ENCODE measurements around the gene DOCK8.

- TF ChIP-seq MAZ (IDR thresholded peaks at IDR 0.05; ENCODE audit: borderline replicate concordance, low read depth, low read length): no peak
- TF ChIP-seq POLR2A (IDR thresholded peaks at IDR 0.05; ENCODE audit: low read depth, low read length): no peak
- TF ChIP-seq CEBPB (IDR thresholded peaks at IDR 0.05; ENCODE audit: low read depth, low read length): no peak
- no peak for TF ChIP-seq RCOR1 (IDR thresholded peaks at IDR 0.05; ENCODE audit: insufficient replicate concordance, low read length)
- TF ChIP-seq USF2 (IDR thresholded peaks at IDR 0.05; ENCODE audit: low read depth, low read length): no peak
- TF ChIP-seq, protein P1, sequence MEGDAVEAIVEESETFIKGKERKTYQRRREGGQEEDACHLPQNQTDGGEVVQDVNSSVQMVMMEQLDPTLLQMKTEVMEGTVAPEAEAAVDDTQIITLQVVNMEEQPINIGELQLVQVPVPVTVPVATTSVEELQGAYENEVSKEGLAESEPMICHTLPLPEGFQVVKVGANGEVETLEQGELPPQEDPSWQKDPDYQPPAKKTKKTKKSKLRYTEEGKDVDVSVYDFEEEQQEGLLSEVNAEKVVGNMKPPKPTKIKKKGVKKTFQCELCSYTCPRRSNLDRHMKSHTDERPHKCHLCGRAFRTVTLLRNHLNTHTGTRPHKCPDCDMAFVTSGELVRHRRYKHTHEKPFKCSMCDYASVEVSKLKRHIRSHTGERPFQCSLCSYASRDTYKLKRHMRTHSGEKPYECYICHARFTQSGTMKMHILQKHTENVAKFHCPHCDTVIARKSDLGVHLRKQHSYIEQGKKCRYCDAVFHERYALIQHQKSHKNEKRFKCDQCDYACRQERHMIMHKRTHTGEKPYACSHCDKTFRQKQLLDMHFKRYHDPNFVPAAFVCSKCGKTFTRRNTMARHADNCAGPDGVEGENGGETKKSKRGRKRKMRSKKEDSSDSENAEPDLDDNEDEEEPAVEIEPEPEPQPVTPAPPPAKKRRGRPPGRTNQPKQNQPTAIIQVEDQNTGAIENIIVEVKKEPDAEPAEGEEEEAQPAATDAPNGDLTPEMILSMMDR (conservative IDR thresholded peaks at IDR 0.05; ENCODE audit: low read depth, low read length): no peak
- no peak for TF ChIP-seq SMC3 (IDR thresholded peaks at IDR 0.05; ENCODE audit: low read depth, low read length)
- TF ChIP-seq RAD21 (IDR thresholded peaks at IDR 0.05; ENCODE audit: low read length): no peak
- TF ChIP-seq MAFK (IDR thresholded peaks at IDR 0.05; ENCODE audit: low read depth, low read length): no peak
- no peak for TF ChIP-seq CHD1 (IDR thresholded peaks at IDR 0.05; ENCODE audit: low read depth, low read length)
- TF ChIP-seq RFX5 (IDR thresholded peaks at IDR 0.05; ENCODE audit: low read depth, low read length): no peak
- no peak for TF ChIP-seq MXI1 (IDR thresholded peaks at IDR 0.05; ENCODE audit: borderline replicate concordance, low read depth, low read length)
Measured at GRCh38 chr9:217950-218349, 3.3 kb downstream of the DOCK8 start.
